Measurements from ENCODE around the gene ADAMTS1. TPM values are rescaled to one million over a fixed set of nuclear protein-coding genes. Genes with fewer than 3 reads are reported as not detected.

Gene ADAMTS1
- total RNA-seq, 1 experiment from 2014 or later: 4.1 TPM

GRCh38 chr21:26813426-26813998 is 31.7 kb downstream of the ADAMTS1 start:
- Mint-ChIP-seq H3K36me3 (ENCODE audit: insufficient read depth, unreplicated experiment) (no peaks in the 10 kb centered on the region), H3K27ac (ENCODE audit: unreplicated experiment) (no peak overlapping the region), H3K9me3 (ENCODE audit: low read depth, unreplicated experiment) (no peaks in the 10 kb centered on the region), H3K4me1 (ENCODE audit: low read depth, unreplicated experiment) (peaks cover 8% of the 10 kb centered on the region), H3K4me3 (ENCODE audit: low read depth, unreplicated experiment) (no peak overlapping the region), H3K27me3 (ENCODE audit: unreplicated experiment) (no peaks in the 10 kb centered on the region)
- BruUV-seq (replicated peaks): no TSS peak
- CTCF ChIA-PET: interaction anchor here (0.6 kb wide), 1 partner anchor 214 kb away, joined by 4 read pairs; no protein-coding TSS in a partner anchor
- no peak for TF ChIP-seq CTCF (IDR thresholded peaks at IDR 0.05; ENCODE audit: unreplicated experiment)
- DNase-seq: no peak
- intact Hi-C loops (cut with micrococcal nuclease; ENCODE audit: unreplicated experiment): no loop called here

- TF ChIP-seq CTCF (IDR thresholded peaks at IDR 0.05; ENCODE audit: unreplicated experiment): no peak
- H3K4me1 Mint-ChIP-seq (ENCODE audit: low read depth, unreplicated experiment): peaks cover 8% of the 10 kb centered on the region
- no peak overlapping the region for H3K27ac Mint-ChIP-seq (ENCODE audit: unreplicated experiment)
- CTCF ChIA-PET: no interaction called here
- BruUV-seq (replicated peaks): no TSS peak
- H3K4me3 Mint-ChIP-seq (ENCODE audit: low read depth, unreplicated experiment): no peak overlapping the region
- no peaks in the 10 kb centered on the region for H3K9me3 Mint-ChIP-seq (ENCODE audit: low read depth, unreplicated experiment)
- H3K27me3 Mint-ChIP-seq (ENCODE audit: unreplicated experiment): no peaks in the 10 kb centered on the region
- intact Hi-C loops (cut with micrococcal nuclease; ENCODE audit: unreplicated experiment): no loop called here
- no peak for DNase-seq
- no peaks in the 10 kb centered on the region for H3K36me3 Mint-ChIP-seq (ENCODE audit: insufficient read depth, unreplicated experiment)
Measured at GRCh38 chr21:26812173-26812572, 33.0 kb downstream of the ADAMTS1 start.

GRCh38 chr21:26811482-26811881 is 33.7 kb downstream of the ADAMTS1 start:
- no peak overlapping the region for H3K4me3 Mint-ChIP-seq (ENCODE audit: low read depth, unreplicated experiment)
- H3K27me3 Mint-ChIP-seq (ENCODE audit: unreplicated experiment): no peaks in the 10 kb centered on the region
- H3K36me3 Mint-ChIP-seq (ENCODE audit: insufficient read depth, unreplicated experiment): no peaks in the 10 kb centered on the region
- CTCF ChIA-PET: no interaction called here
- no peak for TF ChIP-seq CTCF (IDR thresholded peaks at IDR 0.05; ENCODE audit: unreplicated experiment)
- H3K27ac Mint-ChIP-seq (ENCODE audit: unreplicated experiment): no peak overlapping the region
- H3K9me3 Mint-ChIP-seq (ENCODE audit: low read depth, unreplicated experiment): no peaks in the 10 kb centered on the region
- intact Hi-C loops (cut with micrococcal nuclease; ENCODE audit: unreplicated experiment): no loop called here
- BruUV-seq (replicated peaks): no TSS peak
- DNase-seq: no peak
- H3K4me1 Mint-ChIP-seq (ENCODE audit: low read depth, unreplicated experiment): peaks cover 8% of the 10 kb centered on the region

- no peak overlapping the region for H3K27ac Mint-ChIP-seq (ENCODE audit: unreplicated experiment)
- TF ChIP-seq CTCF (IDR thresholded peaks at IDR 0.05; ENCODE audit: unreplicated experiment): no peak
Measured at GRCh38 chr21:26810676-26811415, 34.4 kb downstream of the ADAMTS1 start.

More at GRCh38 chr21:26810676-26811415, 34.4 kb downstream of the ADAMTS1 start:
- intact Hi-C loops (cut with micrococcal nuclease; ENCODE audit: unreplicated experiment): no loop called here
- DNase-seq: no peak
- CTCF ChIA-PET: no interaction called here
- H3K27me3 Mint-ChIP-seq (ENCODE audit: unreplicated experiment): no peaks in the 10 kb centered on the region
- no peak overlapping the region for H3K4me3 Mint-ChIP-seq (ENCODE audit: low read depth, unreplicated experiment)
- no peaks in the 10 kb centered on the region for H3K36me3 Mint-ChIP-seq (ENCODE audit: insufficient read depth, unreplicated experiment)
- BruUV-seq (replicated peaks): no TSS peak
- H3K9me3 Mint-ChIP-seq (ENCODE audit: low read depth, unreplicated experiment): no peaks in the 10 kb centered on the region
- peaks cover 8% of the 10 kb centered on the region for H3K4me1 Mint-ChIP-seq (ENCODE audit: low read depth, unreplicated experiment)

Data from Calu3 (cell line).